GM10266 (cell line): ENCODE data around the gene FSTL1.

Experiments
- DNase-seq: peaks from one replicate; pipeline ENCODE4 v3.0.0; 2012; ENCODE audit errors: extremely low spot score
- TF ChIP-seq, protein P1 (sequence below): IDR thresholded peaks from 2 replicates; pipeline ENCODE4 v1.5.1; 2012; ENCODE audit warnings: mild to moderate bottlenecking, low read depth; ENCODE audit not compliant: control insufficient read depth, insufficient read depth; ENCODE audit errors: missing control alignments

FSTL1 gene

DNA sequence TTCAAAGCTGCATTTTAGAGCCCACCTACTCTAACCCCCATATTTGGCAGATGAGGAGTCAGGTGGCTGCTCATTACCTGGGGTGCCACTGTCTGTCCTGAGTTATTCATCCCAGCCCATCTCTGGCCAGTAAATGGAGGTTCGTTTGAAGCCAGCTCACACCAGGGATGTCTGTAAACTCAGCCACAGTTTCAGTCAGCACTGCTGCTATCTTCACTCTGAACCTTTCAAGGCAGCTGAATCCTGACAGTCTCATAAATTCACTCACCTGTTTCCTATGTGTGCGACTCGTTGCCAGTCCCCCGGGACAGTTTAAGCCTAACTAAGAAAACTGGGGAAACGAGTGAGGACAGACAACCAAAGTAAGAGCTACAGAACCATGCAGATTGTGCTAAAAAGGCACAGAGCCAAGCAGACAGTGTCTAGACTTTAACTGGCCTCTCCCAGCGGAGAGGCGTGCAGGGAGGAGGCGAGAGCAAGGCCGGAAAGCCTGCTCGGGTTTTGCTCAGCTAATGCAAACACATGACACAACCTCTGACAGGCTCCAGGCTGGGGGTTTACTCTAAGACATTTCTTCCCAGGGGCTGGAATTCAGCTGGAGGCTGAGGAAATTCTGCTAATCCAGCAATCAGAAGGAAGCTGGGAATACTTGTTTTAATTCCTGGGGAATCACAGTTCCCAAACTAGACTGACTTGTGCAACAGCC is 12.0 kb downstream of the FSTL1 start:
- TF ChIP-seq, protein P1, sequence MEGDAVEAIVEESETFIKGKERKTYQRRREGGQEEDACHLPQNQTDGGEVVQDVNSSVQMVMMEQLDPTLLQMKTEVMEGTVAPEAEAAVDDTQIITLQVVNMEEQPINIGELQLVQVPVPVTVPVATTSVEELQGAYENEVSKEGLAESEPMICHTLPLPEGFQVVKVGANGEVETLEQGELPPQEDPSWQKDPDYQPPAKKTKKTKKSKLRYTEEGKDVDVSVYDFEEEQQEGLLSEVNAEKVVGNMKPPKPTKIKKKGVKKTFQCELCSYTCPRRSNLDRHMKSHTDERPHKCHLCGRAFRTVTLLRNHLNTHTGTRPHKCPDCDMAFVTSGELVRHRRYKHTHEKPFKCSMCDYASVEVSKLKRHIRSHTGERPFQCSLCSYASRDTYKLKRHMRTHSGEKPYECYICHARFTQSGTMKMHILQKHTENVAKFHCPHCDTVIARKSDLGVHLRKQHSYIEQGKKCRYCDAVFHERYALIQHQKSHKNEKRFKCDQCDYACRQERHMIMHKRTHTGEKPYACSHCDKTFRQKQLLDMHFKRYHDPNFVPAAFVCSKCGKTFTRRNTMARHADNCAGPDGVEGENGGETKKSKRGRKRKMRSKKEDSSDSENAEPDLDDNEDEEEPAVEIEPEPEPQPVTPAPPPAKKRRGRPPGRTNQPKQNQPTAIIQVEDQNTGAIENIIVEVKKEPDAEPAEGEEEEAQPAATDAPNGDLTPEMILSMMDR, result no peak
- DNase-seq, result no peak

DNA sequence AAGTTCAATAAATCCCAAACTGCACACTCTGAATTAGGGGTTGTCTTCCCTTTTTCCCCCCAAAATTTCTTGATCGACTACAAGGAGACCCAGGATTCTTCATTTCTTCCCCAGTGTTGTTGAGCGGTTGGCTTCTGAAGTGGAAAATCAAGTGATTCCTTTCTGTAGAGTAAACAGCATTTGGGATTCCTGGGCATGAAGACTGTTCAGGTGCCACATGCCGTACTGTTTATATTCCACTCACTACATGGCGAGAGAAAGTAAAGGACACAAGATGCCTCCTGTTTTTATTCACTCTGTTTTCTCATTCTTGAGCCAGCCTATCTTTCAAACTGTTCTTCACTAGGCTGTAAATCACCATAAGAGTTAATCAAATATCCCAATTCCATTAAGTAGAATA is 12.6 kb downstream of the FSTL1 start:
- no peak for DNase-seq
- TF ChIP-seq, protein P1, result no peak

DNA sequence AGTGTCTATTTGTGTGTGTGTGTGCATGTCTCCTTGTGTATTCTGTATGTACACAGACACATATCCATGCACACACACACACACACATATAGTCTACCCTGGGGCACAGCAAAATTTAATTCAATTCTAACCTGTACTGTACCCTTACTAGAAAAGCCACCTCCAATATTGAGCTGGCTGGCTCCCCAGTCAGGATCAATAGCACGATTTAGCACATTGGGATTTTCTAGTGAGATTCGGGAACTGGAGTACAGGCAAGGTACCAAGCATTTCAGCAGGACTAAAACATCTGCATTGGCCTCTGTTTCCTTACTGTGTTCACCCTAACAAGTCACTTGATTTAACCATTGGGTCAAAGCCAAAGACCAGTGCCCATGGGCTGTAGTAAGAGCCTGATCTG is 13.2 kb downstream of the FSTL1 start:
- TF ChIP-seq, protein P1, result no peak
- no peak for DNase-seq

DNA sequence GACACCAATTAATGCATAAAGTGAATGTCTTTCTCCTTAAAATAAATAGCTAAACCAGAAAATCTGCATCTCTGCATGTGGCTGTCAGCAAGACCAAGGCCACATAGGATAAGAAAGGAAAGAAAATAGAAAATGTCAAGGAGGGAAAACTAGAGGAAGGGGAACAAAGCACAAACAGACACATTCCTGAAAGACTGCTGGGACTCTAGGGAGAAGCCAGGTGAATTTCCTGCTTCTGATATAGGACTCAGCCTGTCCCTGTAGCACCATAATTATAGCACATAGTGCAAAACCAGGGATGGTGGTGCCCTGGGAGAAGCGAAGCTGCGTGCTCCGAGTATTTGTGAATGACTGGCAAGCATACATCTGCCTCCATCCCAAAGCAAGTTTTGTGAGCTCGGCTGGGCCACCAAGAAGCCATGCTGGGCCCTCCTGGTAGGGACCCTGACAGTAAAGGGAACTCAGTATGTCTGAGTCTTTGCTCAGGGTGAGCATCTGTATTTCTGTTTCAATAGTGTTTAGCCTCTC is 14.2 kb downstream of the FSTL1 start:
- no peak for DNase-seq
- TF ChIP-seq, protein P1, result no peak

DNA sequence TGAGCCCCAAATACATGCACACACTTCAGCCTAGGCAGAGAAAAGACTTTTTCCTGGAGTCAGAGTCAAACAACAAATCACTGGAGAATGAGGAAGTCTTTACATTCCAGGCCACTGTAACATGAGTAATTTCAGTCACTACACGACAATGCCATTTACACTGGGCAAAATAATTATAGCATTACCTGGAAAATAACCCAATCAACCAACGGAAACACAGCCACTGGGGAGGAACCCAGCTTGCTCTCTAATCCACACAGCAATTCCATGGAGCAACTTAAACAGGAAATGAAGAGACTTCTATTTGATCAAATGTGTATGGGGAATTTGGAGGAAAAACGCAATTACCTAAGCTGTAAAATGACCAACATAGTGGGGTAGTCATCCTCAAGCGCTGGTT is 15.2 kb downstream of the FSTL1 start:
- no peak for DNase-seq
- TF ChIP-seq, protein P1, result no peak

DNA sequence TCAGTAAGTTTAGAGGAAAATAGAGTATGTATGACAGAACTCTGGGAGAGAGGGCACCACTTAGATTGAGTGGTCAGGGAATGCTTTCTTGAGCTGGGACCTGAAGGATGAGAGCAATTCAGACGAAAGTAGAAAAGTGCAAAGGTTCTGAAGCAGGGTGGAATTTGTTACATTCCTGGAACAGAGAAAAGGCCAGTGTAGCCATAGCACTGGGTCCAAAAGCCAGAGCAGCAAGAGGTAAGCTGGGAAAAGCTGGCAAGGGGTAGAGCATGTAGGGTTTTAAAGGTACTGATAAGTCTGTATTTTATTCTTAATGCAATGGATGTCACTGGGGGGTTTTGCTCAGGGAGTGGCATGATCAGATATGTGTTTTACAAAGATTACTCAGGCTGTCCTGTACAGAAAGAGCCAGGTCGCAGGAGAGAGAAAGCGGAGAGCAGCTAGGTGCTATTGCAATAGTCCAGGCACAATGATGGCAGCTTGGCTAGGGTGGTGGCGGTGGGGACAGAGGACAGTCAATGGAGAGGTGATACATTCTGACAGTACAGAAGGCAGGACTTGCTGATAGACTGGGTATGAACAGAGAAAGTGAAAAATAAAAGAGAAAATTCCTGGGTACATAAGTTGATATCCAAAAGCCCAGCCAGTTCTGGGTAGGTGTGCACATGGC is 17.0 kb downstream of the FSTL1 start:
- no peak for DNase-seq
- TF ChIP-seq, protein P1, result no peak
